Activated naive CD8-positive, alpha-beta T cell (primary cell): ENCODE measurements around the gene VDR.
A peak's percentile ranks its signal among the peaks of the same experiment; 100 is the strongest.

ENCODE experiments used
- H3K27ac Mint-ChIP-seq: one replicate; pipeline ENCODE4 v1.8.0; 2021; ENCODE audit warnings: mixed read lengths
- H3K27me3 Mint-ChIP-seq: one replicate; pipeline ENCODE4 v1.8.0; 2021; ENCODE audit warnings: mixed read lengths
- H3K36me3 Mint-ChIP-seq: one replicate; pipeline ENCODE4 v1.8.0; 2021; ENCODE audit warnings: mixed read lengths
- H3K4me1 Mint-ChIP-seq: one replicate; pipeline ENCODE4 v1.8.0; 2021; ENCODE audit warnings: low read depth, mixed read lengths
- H3K4me3 Mint-ChIP-seq: one replicate; pipeline ENCODE4 v1.8.0; 2021; ENCODE audit warnings: mild to moderate bottlenecking, mixed read lengths
- H3K9me3 Mint-ChIP-seq: one replicate; pipeline ENCODE4 v1.8.0; 2021; ENCODE audit warnings: low read depth, mixed read lengths

The VDR gene

DNA sequence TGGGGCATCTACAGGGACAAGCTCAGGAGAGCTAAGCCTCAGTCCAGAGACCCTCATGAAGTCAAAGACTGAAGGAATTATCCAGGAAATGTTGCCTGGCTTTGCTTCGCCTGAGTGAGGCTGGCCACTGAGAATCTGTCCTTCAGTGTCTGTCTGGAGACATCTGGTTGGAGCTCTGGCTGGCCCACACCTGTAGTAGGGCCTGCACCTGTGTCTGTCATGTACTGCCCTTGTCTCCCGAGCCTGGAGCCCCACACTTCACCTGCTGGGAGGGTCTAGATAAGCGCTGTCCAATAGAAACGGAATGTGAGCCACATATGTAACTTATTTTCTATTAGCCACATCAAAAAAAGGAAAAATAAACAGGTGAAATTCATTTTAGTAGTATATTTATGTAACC, 75.2 kb downstream of the VDR start:
- Mint-ChIP-seq H3K9me3 (no peaks in the 10 kb centered on the region), H3K27ac (peak overlapping the region; percentile 75), H3K36me3 (no peaks in the 10 kb centered on the region), H3K4me1 (peaks cover 88% of the 10 kb centered on the region), H3K4me3 (peak overlapping the region; percentile 10), H3K27me3 (no peaks in the 10 kb centered on the region)

DNA sequence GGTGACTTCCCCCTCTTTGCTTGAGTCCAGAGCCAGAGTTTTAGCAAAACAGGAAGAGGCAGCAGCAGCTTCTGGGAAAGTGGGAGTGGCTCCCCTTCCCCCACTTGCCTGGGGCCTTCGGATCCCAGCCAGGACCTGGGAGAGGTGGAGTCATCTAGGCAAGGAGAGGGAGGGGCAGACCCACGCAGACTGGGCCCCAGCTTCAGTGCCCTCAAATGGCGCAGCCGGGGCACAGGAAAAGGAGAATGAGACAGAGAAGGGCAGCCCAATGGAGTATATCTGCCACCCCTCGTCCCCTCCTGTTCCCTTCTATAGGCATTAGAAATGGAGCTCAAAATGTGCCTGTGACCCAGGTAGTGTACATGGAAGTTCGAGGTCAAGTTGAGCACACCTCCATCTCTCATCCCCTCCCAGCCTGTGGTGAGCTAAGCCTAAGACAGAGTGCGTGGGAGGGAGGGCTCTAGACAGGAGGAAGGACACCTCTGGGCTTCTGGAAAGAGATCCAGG, 75.8 kb downstream of the VDR start:
- Mint-ChIP-seq H3K36me3 (no peaks in the 10 kb centered on the region), H3K27me3 (no peaks in the 10 kb centered on the region), H3K4me3 (no peak overlapping the region), H3K27ac (peak overlapping the region; percentile 75), H3K9me3 (no peaks in the 10 kb centered on the region), H3K4me1 (peaks cover 88% of the 10 kb centered on the region)

- Mint-ChIP-seq H3K27me3 (no peaks in the 10 kb centered on the region), H3K27ac (peak overlapping the region; percentile 79), H3K4me3 (peak overlapping the region; percentile 7), H3K4me1 (peaks cover 88% of the 10 kb centered on the region), H3K9me3 (no peaks in the 10 kb centered on the region), H3K36me3 (no peaks in the 10 kb centered on the region)
Measured at GRCh38 chr12:47828008-47828975, 76.5 kb downstream of the VDR start.

DNA sequence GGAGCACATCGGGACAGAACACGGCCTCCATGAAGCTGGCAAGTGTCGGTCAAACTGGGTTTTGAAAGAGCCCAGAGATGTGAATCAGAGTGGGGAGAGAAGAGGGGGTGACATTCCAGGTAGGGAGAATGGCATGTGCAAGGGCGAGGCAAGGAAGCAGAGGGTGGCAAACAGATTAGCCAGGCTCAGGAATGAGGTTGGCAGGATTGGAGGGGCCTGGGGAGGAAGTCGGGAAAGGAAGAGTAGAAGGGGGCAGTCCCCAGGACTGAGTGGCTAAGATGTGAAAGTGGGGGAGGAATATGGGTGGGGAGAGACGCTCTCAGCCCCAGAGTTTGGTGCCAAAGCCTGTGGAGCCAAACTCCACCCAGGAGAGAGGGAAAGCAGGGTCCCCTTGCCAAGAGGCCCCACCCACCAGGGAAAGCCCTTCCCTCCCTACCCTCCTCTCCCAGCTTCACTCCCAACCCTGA, 79.6 kb downstream of the VDR start:
- Mint-ChIP-seq H3K9me3 (no peaks in the 10 kb centered on the region), H3K4me1 (peaks cover 89% of the 10 kb centered on the region), H3K4me3 (peak overlapping the region; percentile 61), H3K36me3 (no peaks in the 10 kb centered on the region), H3K27ac (peak overlapping the region; percentile 90), H3K27me3 (no peaks in the 10 kb centered on the region)

DNA sequence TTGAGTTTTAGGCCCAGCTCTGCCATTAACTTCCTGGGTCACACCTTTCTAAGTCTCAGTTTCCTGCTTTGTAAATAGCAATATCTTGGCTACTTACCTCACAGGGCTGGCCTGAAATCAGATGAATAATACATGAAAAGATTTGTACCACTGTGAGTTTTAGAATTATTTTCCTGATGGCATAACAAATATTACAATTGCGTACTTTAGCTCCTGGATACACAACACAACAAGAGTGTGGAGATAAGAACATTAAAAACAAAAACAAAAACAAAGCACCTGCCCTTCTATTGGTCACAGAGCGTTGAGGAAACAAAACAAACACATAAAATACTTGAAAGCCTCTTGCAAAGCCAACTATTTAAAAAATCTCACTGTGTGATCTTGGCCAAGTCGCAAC, 80.2 kb downstream of the VDR start:
- Mint-ChIP-seq H3K9me3 (no peaks in the 10 kb centered on the region), H3K36me3 (no peaks in the 10 kb centered on the region), H3K27me3 (no peaks in the 10 kb centered on the region), H3K4me1 (peaks cover 88% of the 10 kb centered on the region), H3K4me3 (peak overlapping the region; percentile 61), H3K27ac (peak overlapping the region; percentile 90)

GRCh38 chr12:47824198-47824597, 80.6 kb downstream of the VDR start:
- H3K4me3 Mint-ChIP-seq: peak overlapping the region; percentile 61
- H3K9me3 Mint-ChIP-seq: no peaks in the 10 kb centered on the region
- H3K36me3 Mint-ChIP-seq: no peaks in the 10 kb centered on the region
- H3K27ac Mint-ChIP-seq: peak overlapping the region; percentile 90
- peaks cover 84% of the 10 kb centered on the region for H3K4me1 Mint-ChIP-seq
- no peaks in the 10 kb centered on the region for H3K27me3 Mint-ChIP-seq

DNA sequence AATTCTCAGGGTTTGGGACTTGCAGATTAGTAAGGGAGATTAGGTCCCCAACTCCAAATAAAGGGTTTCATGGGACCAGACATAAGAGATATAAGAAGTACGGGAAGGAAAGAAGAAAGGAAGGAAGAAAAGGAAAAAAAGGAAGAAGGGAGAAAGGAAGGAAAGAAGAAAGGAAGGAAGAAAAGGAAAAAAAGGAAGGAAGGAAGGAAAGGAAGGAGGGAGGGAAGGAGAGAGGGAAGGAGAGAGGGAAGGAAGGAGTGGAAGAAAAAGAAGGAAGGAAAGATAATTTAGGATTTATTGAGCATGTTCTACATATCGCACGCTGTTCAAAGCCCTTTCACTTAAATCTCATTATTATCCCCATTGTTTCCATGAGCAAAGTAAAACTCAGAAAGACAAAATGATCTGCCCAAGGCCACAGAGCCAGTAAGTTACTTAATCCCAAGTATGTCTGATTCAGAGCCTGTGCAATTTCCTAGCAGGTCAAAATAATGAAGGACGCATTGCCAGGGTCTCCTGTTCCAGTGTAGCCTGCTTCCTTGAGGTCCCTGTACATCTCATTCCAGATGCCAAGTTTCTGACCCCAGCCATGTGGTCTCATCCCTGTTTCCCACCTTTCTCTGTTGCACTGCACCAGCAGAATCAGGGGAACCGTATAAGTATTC, 81.2 kb downstream of the VDR start:
- H3K27me3 Mint-ChIP-seq: no peaks in the 10 kb centered on the region
- H3K4me1 Mint-ChIP-seq: peaks cover 78% of the 10 kb centered on the region
- no peaks in the 10 kb centered on the region for H3K9me3 Mint-ChIP-seq
- H3K27ac Mint-ChIP-seq: peak overlapping the region; percentile 90
- no peaks in the 10 kb centered on the region for H3K36me3 Mint-ChIP-seq
- H3K4me3 Mint-ChIP-seq: peak overlapping the region; percentile 61

DNA sequence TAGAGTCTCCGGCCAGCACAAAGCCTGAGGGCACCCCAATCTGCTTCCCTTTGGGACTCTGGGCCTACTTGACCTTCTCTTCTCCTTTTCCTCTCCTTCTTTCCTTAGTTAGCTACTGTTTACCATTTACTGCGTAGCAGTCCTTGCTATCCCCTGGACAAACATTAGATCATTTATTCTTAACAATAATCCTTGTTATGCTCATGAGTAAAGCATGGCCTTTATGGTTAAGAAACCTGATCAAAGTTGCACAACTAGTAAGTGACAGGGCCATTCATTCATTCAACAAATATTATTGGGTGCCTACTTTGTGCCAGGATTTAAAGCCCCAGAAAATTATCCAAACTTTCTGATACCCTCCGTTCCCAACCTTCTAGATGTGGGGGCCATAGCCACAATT, 81.9 kb downstream of the VDR start:
- peaks cover 76% of the 10 kb centered on the region for H3K4me1 Mint-ChIP-seq
- no peaks in the 10 kb centered on the region for H3K36me3 Mint-ChIP-seq
- H3K9me3 Mint-ChIP-seq: no peaks in the 10 kb centered on the region
- peak overlapping the region; percentile 90 for H3K27ac Mint-ChIP-seq
- no peaks in the 10 kb centered on the region for H3K27me3 Mint-ChIP-seq
- H3K4me3 Mint-ChIP-seq: peak overlapping the region; percentile 48

- Mint-ChIP-seq H3K4me1 (peaks cover 80% of the 10 kb centered on the region), H3K36me3 (peaks cover under 1% of the 10 kb centered on the region), H3K27me3 (no peaks in the 10 kb centered on the region), H3K4me3 (peak overlapping the region; percentile 18), H3K27ac (peak overlapping the region; percentile 90), H3K9me3 (no peaks in the 10 kb centered on the region)
Measured at GRCh38 chr12:47822401-47822800, 82.4 kb downstream of the VDR start.

DNA sequence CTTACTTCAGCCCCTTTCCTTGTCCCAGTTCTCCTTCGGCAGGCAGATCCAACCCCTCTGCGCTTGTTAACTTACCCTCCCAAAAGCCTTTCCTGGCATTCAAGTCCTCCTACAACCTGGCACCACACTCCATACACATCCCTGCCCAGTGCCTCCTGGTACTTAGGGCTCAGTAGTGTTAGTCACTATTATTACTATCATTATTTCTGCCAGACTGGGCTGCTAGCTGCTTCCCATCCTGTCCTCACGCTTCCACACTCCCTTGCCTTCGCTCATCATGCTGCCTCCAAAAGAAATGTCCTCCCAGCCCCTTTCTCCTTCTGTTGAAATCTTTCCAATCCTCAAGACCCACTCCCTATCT, 83.5 kb downstream of the VDR start:
- Mint-ChIP-seq H3K4me1 (peaks cover 80% of the 10 kb centered on the region), H3K4me3 (peak overlapping the region; percentile 94), H3K9me3 (no peaks in the 10 kb centered on the region), H3K36me3 (peaks cover 4% of the 10 kb centered on the region), H3K27ac (peak overlapping the region; percentile 99), H3K27me3 (no peaks in the 10 kb centered on the region)

- no peaks in the 10 kb centered on the region for H3K27me3 Mint-ChIP-seq
- peaks cover 4% of the 10 kb centered on the region for H3K36me3 Mint-ChIP-seq
- peak overlapping the region; percentile 94 for H3K4me3 Mint-ChIP-seq
- H3K4me1 Mint-ChIP-seq: peaks cover 80% of the 10 kb centered on the region
- peak overlapping the region; percentile 99 for H3K27ac Mint-ChIP-seq
- no peaks in the 10 kb centered on the region for H3K9me3 Mint-ChIP-seq
Measured at GRCh38 chr12:47820631-47821345, 84.0 kb downstream of the VDR start.

GRCh38 chr12:47819896-47820630, 84.7 kb downstream of the VDR start, which contains the start of gene HDAC7:
Gene HDAC7, minus strand, starts transcription at chr12:47819903. Its CDS starts 118 bp downstream, at chr12:47819785.
- Mint-ChIP-seq H3K4me1 (peaks cover 80% of the 10 kb centered on the region), H3K36me3 (peaks cover 4% of the 10 kb centered on the region), H3K9me3 (no peaks in the 10 kb centered on the region), H3K27me3 (no peaks in the 10 kb centered on the region), H3K4me3 (peak within 1 kb of the TSS; percentile 94), H3K27ac (peak within 1 kb of the TSS; percentile 99)

- Mint-ChIP-seq H3K27me3 (no peaks in the 10 kb centered on the region), H3K4me1 (peaks cover 80% of the 10 kb centered on the region), H3K36me3 (peaks cover 10% of the 10 kb centered on the region), H3K9me3 (no peaks in the 10 kb centered on the region), H3K4me3 (peak overlapping the region; percentile 94), H3K27ac (peak overlapping the region; percentile 99)
Measured at GRCh38 chr12:47819138-47819895, 85.5 kb downstream of the VDR start.
